PC-3 (cell line): ENCODE results near the gene CEBPZ. TPM values are rescaled to one million over a fixed set of nuclear protein-coding genes. Genes with fewer than 3 reads are reported as not detected.
A peak's percentile ranks its signal among the peaks of the same experiment; 100 is the strongest.

ENCODE experiments used
- ATAC-seq: fragments of 200-7000 bp; cut with Tn5 transposase; 2 replicates; pipeline ENCODE4 v1.9.1; 2020; ENCODE audit warnings: mild to moderate bottlenecking, moderate library complexity
- BruUV-seq: library from RNA; stranded (reverse); fragments of 400-500 nt; replicated peaks from 2 replicates; lab custom pipeline; 2021; lab: Mats Ljungman, UMichigan
- CTCF ChIA-PET: fragments of 300-600 bp; sonication (Branson Sonifier 250); formaldehyde crosslinking; loops from one replicate; lab custom pipeline; 2022; ENCODE audit warnings: antibody characterized with exemption; lab: Charles Lee
- POLR2A ChIA-PET: fragments of 300-600 bp; sonication (Branson Sonifier 250); formaldehyde crosslinking; loops from one replicate; lab custom pipeline; 2022; ENCODE audit warnings: antibody characterized with exemption; ENCODE audit not compliant: unreplicated experiment; lab: Charles Lee
- DNase-seq: peaks from one replicate; pipeline ENCODE4 v3.0.0-alpha.2; 2015
- H2AFZ ChIP-seq: fragments of 300-600 bp; sonication (generic); 2 replicates; pipeline ENCODE4 v1.6.0; 2016; ENCODE audit warnings: antibody characterized with exemption, low read length
- H3F3A ChIP-seq: fragments of 300-600 bp; sonication (generic); one replicate; pipeline ENCODE4 v1.6.0; 2017; ENCODE audit warnings: antibody characterized with exemption, low read length, control low read depth, mild to moderate bottlenecking; ENCODE audit not compliant: unreplicated experiment
- H3K27ac ChIP-seq: fragments of 300-600 bp; sonication (generic); 2 replicates; pipeline ENCODE4 v1.5.1; 2016; ENCODE audit warnings: mild to moderate bottlenecking, low read length
- H3K27me3 ChIP-seq: fragments of 300-600 bp; sonication (generic); 2 replicates; pipeline ENCODE4 v1.6.1; 2016; ENCODE audit warnings: low read length, mixed read lengths
- H3K36me3 ChIP-seq: fragments of 300-600 bp; sonication (generic); 2 replicates; pipeline ENCODE4 v1.6.1; 2016; ENCODE audit warnings: low read depth, mixed run types, low read length, mixed read lengths
- H3K4me1 ChIP-seq: fragments of 300-600 bp; sonication (generic); 2 replicates; pipeline ENCODE4 v1.5.1; 2016; ENCODE audit warnings: low read length; ENCODE audit not compliant: insufficient read depth
- H3K4me2 ChIP-seq: fragments of 300-600 bp; sonication (generic); 2 replicates; pipeline ENCODE4 v1.6.0; 2016; ENCODE audit warnings: low read length
- H3K4me3 ChIP-seq: fragments of 300-600 bp; sonication (generic); 2 replicates; pipeline ENCODE4 v1.5.1; 2016; ENCODE audit warnings: mild to moderate bottlenecking, low read length, mixed read lengths
- H3K79me2 ChIP-seq: fragments of 300-600 bp; sonication (generic); 2 replicates; pipeline ENCODE4 v1.6.1; 2017; ENCODE audit warnings: low read length, mixed read lengths
- H3K9ac ChIP-seq: fragments of 300-600 bp; sonication (generic); 2 replicates; pipeline ENCODE4 v1.6.0; 2016; ENCODE audit warnings: mild to moderate bottlenecking, low read length
- H3K9me2 ChIP-seq: fragments of 300-600 bp; sonication (generic); replicated peaks from 2 replicates; pipeline ENCODE4 v1.6.1; 2016; ENCODE audit warnings: mixed run types, low read length, mixed read lengths
- H3K9me3 ChIP-seq: fragments of 300-600 bp; sonication (generic); 2 replicates; pipeline ENCODE4 v1.6.1; 2016; ENCODE audit warnings: low read length, mixed read lengths
- H4K20me1 ChIP-seq: fragments of 300-600 bp; sonication (generic); 2 replicates; pipeline ENCODE4 v1.6.1; 2016; ENCODE audit warnings: low read length, mixed read lengths
- CTCF ChIP-seq: fragments of 300-600 bp; sonication (generic); conservative IDR thresholded peaks from 2 replicates; pipeline ENCODE4 v1.5.1; 2017; ENCODE audit warnings: antibody characterized with exemption, low read depth, mild to moderate bottlenecking, low read length
- EZH2 ChIP-seq: fragments of 300-600 bp; sonication (generic); IDR thresholded peaks from one replicate; pipeline ENCODE4 v1.6.1; 2017; ENCODE audit warnings: antibody characterized with exemption, mild to moderate bottlenecking, low read length; ENCODE audit not compliant: unreplicated experiment
- EZH2phosphoT487 ChIP-seq: fragments of 300-600 bp; sonication (generic); IDR thresholded peaks from 2 replicates; pipeline ENCODE4 v1.6.1; 2018; ENCODE audit warnings: mild to moderate bottlenecking, antibody characterized with exemption, low read length, borderline replicate concordance
- intact Hi-C: fragments of 100-400 bp; cut with micrococcal nuclease; formaldehyde crosslinking; loops from 2 replicates; pipeline ENCODE4 v1.9.0; 2023
- total RNA-seq: library from RNA; depleted of rRNA; stranded (reverse); fragments of >200 nt; gene quantifications from 2 replicates; pipeline ENCODE4 v1.2.3, GENCODE V29; 2014

CEBPZ gene
- total RNA-seq, 1 experiment from 2014 or later, result 39.8 TPM

- no peak overlapping the region for H3K9ac ChIP-seq
Observed at GRCh38 chr2:37191747-37192146, 39.6 kb downstream of the CEBPZ start.

GRCh38 chr2:37191253-37191652 lies 40.1 kb downstream of the CEBPZ start:
- BruUV-seq, result no TSS peak
- intact Hi-C loops, result no loop called here
- DNase-seq, result no peak
- no peaks in the 10 kb centered on the region for H3K9me2 ChIP-seq
- ATAC-seq, result no peak
- no peak for TF ChIP-seq EZH2phosphoT487
- no peak for TF ChIP-seq EZH2
- no peak for TF ChIP-seq CTCF
- H3K9ac ChIP-seq, result no peak overlapping the region
- no peaks in the 10 kb centered on the region for H3K36me3 ChIP-seq
- no peaks in the 10 kb centered on the region for H3K27me3 ChIP-seq
- H4K20me1 ChIP-seq, result no peaks in the 10 kb centered on the region
- ChIA-PET CTCF (no interaction called here), POLR2A (no interaction called here)
- no peak overlapping the region for H3K4me3 ChIP-seq
- no peak overlapping the region for H3K4me2 ChIP-seq
- H3F3A ChIP-seq, result no peaks in the 10 kb centered on the region
- H3K9me3 ChIP-seq, result no peaks in the 10 kb centered on the region
- H3K4me1 ChIP-seq, result peaks cover 18% of the 10 kb centered on the region
- H3K79me2 ChIP-seq, result no peaks in the 10 kb centered on the region; the same call in 1 of the 2 replicates
- no peak overlapping the region for H2AFZ ChIP-seq
- H3K27ac ChIP-seq, result no peak overlapping the region

More at GRCh38 chr2:37191747-37192146, 39.6 kb downstream of the CEBPZ start:
- ChIA-PET CTCF (no interaction called here), POLR2A (no interaction called here)
- peaks cover 18% of the 10 kb centered on the region for H3K4me1 ChIP-seq
- H3K27me3 ChIP-seq, result no peaks in the 10 kb centered on the region
- no peak overlapping the region for H2AFZ ChIP-seq
- peaks cover 4% of the 10 kb centered on the region for H3K79me2 ChIP-seq
- no peak overlapping the region for H3K27ac ChIP-seq
- no peak overlapping the region for H3K4me3 ChIP-seq
- H3K36me3 ChIP-seq, result no peaks in the 10 kb centered on the region
- DNase-seq (no peak), ATAC-seq (no peak)
- no peaks in the 10 kb centered on the region for H3K9me2 ChIP-seq
- H3K9me3 ChIP-seq, result no peaks in the 10 kb centered on the region
- no peak for TF ChIP-seq EZH2phosphoT487
- no peak overlapping the region for H3K4me2 ChIP-seq
- intact Hi-C loops, result no loop called here
- no TSS peak for BruUV-seq
- H3F3A ChIP-seq, result no peaks in the 10 kb centered on the region
- no peaks in the 10 kb centered on the region for H4K20me1 ChIP-seq

GRCh38 chr2:37190290-37190689 lies 41.1 kb downstream of the CEBPZ start:
- peak overlapping the region; percentile 35; the same call in 1 of the 2 replicates for H2AFZ ChIP-seq
- peak overlapping the region; percentile 34 for H3K27ac ChIP-seq
- ATAC-seq (peak; percentile 19), DNase-seq (no peak)
- H3K4me3 ChIP-seq, result no peak overlapping the region
- no peaks in the 10 kb centered on the region for H3K36me3 ChIP-seq
- ChIA-PET CTCF (no interaction called here), POLR2A (interaction anchor here (0.6 kb wide), 1 partner anchor 21 kb away, joined by 3 read pairs; no protein-coding TSS in a partner anchor)
- no peaks in the 10 kb centered on the region for H3K9me2 ChIP-seq
- H3K4me1 ChIP-seq, result peaks cover 14% of the 10 kb centered on the region
- intact Hi-C loops, result no loop called here
- no peak for TF ChIP-seq EZH2phosphoT487
- TF ChIP-seq CTCF, result no peak
- no peak for TF ChIP-seq EZH2
- H3F3A ChIP-seq, result no peaks in the 10 kb centered on the region
- no peak overlapping the region for H3K9ac ChIP-seq
- peak overlapping the region; percentile 47 for H3K4me2 ChIP-seq
- no TSS peak for BruUV-seq
- no peaks in the 10 kb centered on the region for H4K20me1 ChIP-seq
- no peaks in the 10 kb centered on the region for H3K79me2 ChIP-seq
- no peaks in the 10 kb centered on the region for H3K27me3 ChIP-seq
- no peaks in the 10 kb centered on the region for H3K9me3 ChIP-seq
